Measurements from ENCODE around the gene GMPR2. TPM values are rescaled to one million over a fixed set of nuclear protein-coding genes. Genes with fewer than 3 reads are reported as not detected.

GMPR2 gene
- total RNA-seq, 2 experiments from 2014 or later = 45.6 to 49.3 TPM

GRCh38 chr14:24264298-24264697 is 31.6 kb downstream of the GMPR2 start:
- H3K4me1 Mint-ChIP-seq (ENCODE audit: low read depth) = no peaks in the 10 kb centered on the region
- H3K27ac Mint-ChIP-seq = no peak overlapping the region
- ChIA-PET POLR2A (interaction anchor here (1.4 kb wide), 1 partner anchor 27 kb away, joined by 3 read pairs; no protein-coding TSS in a partner anchor), CTCF (interaction anchor here (1.1 to 1.4 kb wide), 3 partner anchors 16 to 32 kb away, joined by 3 to 5 read pairs (median 4); no protein-coding TSS in a partner anchor)
- no peaks in the 10 kb centered on the region for H3K27me3 Mint-ChIP-seq
- no peaks in the 10 kb centered on the region for H3K9me3 Mint-ChIP-seq
- no peak overlapping the region for H3K4me3 Mint-ChIP-seq
- intact Hi-C loops (cut with micrococcal nuclease) = no loop called here
- ATAC-seq = no peak
- DNase-seq = no peak
- no peak for TF ChIP-seq CTCF (IDR thresholded peaks at IDR 0.05)
- peaks cover 11% of the 10 kb centered on the region for H3K36me3 Mint-ChIP-seq (ENCODE audit: low read depth)

- Mint-ChIP-seq H3K36me3 (ENCODE audit: low read depth) (peaks cover 11% of the 10 kb centered on the region), H3K4me1 (ENCODE audit: low read depth) (peaks cover 8% of the 10 kb centered on the region), H3K9me3 (no peaks in the 10 kb centered on the region), H3K27me3 (no peaks in the 10 kb centered on the region), H3K27ac (no peak overlapping the region), H3K4me3 (no peak overlapping the region)
- DNase-seq (no peak), ATAC-seq (no peak)
- ChIA-PET POLR2A (interaction anchor here (1.1 to 1.6 kb wide), 3 partner anchors 11 to 15 kb away, joined by 3 to 4 read pairs (median 3); no protein-coding TSS in a partner anchor), CTCF (interaction anchor here (1.2 to 2.7 kb wide), 2 partner anchors 34 to 42 kb away, joined by 3 to 8 read pairs; partner anchors contain the start of gene CIDEB)
- TF ChIP-seq CTCF (IDR thresholded peaks at IDR 0.05) = no peak
- intact Hi-C loops (cut with micrococcal nuclease) = no loop called here
Observed at GRCh38 chr14:24266344-24267244, 33.9 kb downstream of the GMPR2 start.

GRCh38 chr14:24267516-24267915 is 34.8 kb downstream of the GMPR2 start:
- Mint-ChIP-seq H3K27ac (no peak overlapping the region), H3K9me3 (no peaks in the 10 kb centered on the region), H3K27me3 (no peaks in the 10 kb centered on the region), H3K4me3 (no peak overlapping the region), H3K36me3 (ENCODE audit: low read depth) (peaks cover 17% of the 10 kb centered on the region), H3K4me1 (ENCODE audit: low read depth) (peaks cover 17% of the 10 kb centered on the region)
- DNase-seq (no peak), ATAC-seq (no peak)
- intact Hi-C loops (cut with micrococcal nuclease) = no loop called here
- TF ChIP-seq CTCF (IDR thresholded peaks at IDR 0.05) = no peak
- POLR2A ChIA-PET = interaction anchor here (1.1 to 1.4 kb wide), 3 partner anchors 16 to 54 kb away, joined by 3 read pairs; partner anchors contain the start of gene CHMP4A
- CTCF ChIA-PET = interaction anchor here (2.7 to 5.4 kb wide), 3 partner anchors 25 to 41 kb away, joined by 8 to 66 read pairs (median 46); partner anchors contain the start of genes CIDEB, DHRS1, NOP9 and TINF2

GRCh38 chr14:24268225-24268624 is 35.5 kb downstream of the GMPR2 start:
- no peak for TF ChIP-seq CTCF (IDR thresholded peaks at IDR 0.05)
- no peak for ATAC-seq
- POLR2A ChIA-PET = interaction anchor here (1.3 to 4.7 kb wide), 3 partner anchors 12 to 55 kb away, joined by 3 to 21 read pairs (median 3); partner anchors contain the start of gene CHMP4A
- no peaks in the 10 kb centered on the region for H3K9me3 Mint-ChIP-seq
- intact Hi-C loops (cut with micrococcal nuclease) = no loop called here
- peaks cover 24% of the 10 kb centered on the region for H3K4me1 Mint-ChIP-seq (ENCODE audit: low read depth)
- no peak overlapping the region for H3K27ac Mint-ChIP-seq
- DNase-seq = no peak
- no peaks in the 10 kb centered on the region for H3K27me3 Mint-ChIP-seq
- H3K4me3 Mint-ChIP-seq = no peak overlapping the region
- CTCF ChIA-PET = interaction anchor here (5.4 kb wide), 2 partner anchors 26 to 30 kb away, joined by 46 to 66 read pairs; partner anchors contain the start of genes DHRS1, NOP9 and TINF2
- peaks cover 21% of the 10 kb centered on the region for H3K36me3 Mint-ChIP-seq (ENCODE audit: low read depth)
